GM12875 (cell line): ENCODE results near the gene RILP.
"Not testable (repeated sequence)": the region's sequence is repeated elsewhere in the genome, so short reads cannot be mapped to it uniquely, and the experiment has no call there.

Experiments used
- H3K4me3 ChIP-seq: one replicate; pipeline ENCODE4 v1.5.1; 2011; ENCODE audit warnings: low read depth, low read length, control low read depth
- TF ChIP-seq, protein P1 (sequence below): IDR thresholded peaks from 2 replicates; pipeline ENCODE4 v1.5.1; 2011; ENCODE audit warnings: low read depth, mild to moderate bottlenecking, control low read depth, inconsistent platforms, low read length, moderate library complexity, borderline replicate concordance; ENCODE audit not compliant: insufficient read depth

RILP gene

GRCh38 chr17:1653735-1654134, 4.1 kb upstream of the RILP start:
- TF ChIP-seq, protein P1, sequence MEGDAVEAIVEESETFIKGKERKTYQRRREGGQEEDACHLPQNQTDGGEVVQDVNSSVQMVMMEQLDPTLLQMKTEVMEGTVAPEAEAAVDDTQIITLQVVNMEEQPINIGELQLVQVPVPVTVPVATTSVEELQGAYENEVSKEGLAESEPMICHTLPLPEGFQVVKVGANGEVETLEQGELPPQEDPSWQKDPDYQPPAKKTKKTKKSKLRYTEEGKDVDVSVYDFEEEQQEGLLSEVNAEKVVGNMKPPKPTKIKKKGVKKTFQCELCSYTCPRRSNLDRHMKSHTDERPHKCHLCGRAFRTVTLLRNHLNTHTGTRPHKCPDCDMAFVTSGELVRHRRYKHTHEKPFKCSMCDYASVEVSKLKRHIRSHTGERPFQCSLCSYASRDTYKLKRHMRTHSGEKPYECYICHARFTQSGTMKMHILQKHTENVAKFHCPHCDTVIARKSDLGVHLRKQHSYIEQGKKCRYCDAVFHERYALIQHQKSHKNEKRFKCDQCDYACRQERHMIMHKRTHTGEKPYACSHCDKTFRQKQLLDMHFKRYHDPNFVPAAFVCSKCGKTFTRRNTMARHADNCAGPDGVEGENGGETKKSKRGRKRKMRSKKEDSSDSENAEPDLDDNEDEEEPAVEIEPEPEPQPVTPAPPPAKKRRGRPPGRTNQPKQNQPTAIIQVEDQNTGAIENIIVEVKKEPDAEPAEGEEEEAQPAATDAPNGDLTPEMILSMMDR = no peak
- no peak overlapping the region for H3K4me3 ChIP-seq

- not testable (repeated sequence) for H3K4me3 ChIP-seq
Observed at GRCh38 chr17:1652794-1653193, 3.1 kb upstream of the RILP start.

GRCh38 chr17:1651559-1651844, 1.8 kb upstream of the RILP start:
- no peak overlapping the region for H3K4me3 ChIP-seq
- TF ChIP-seq, protein P1 = no peak

DNA sequence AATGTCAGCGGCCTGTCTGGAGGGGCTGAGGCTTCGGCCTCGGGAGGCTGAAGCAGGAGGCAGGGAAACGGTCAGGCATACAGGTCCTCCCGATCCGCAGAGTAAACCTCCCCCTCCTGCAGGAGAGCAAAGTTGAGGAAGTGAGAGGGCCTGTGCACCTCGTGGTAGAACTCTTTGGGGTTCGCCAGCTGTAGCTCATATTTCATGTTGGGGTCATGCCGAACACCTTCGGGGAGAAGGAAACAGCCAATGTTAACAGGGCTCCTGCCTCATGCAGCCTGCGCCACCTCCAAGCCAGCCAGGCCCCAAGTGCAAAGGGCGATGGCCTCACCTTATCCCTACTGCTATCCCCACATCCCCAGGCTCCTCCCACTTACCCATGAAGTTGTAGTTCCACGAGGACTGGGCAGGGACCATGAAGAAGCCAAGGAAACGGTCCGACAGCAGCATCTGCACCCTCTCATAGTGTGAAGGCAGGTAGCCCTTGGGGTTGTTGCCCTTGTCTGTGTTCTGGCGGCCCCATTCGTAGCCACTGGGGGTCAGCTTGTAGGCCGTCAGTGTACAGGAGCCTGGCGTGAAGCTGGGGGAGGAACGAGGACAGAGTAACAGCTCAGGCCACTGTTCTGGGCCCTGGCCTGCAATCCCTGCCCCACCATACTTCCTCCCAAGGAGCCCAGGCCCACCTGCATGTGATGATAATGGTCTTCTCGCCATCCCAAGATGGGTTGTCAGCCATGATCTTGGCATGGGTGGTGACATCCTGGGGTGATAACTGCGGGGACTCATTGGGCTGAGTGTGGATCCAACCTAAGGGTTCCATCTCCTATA, 1.3 kb upstream of the RILP start:
- no peak overlapping the region for H3K4me3 ChIP-seq
- TF ChIP-seq, protein P1 = no peak

DNA sequence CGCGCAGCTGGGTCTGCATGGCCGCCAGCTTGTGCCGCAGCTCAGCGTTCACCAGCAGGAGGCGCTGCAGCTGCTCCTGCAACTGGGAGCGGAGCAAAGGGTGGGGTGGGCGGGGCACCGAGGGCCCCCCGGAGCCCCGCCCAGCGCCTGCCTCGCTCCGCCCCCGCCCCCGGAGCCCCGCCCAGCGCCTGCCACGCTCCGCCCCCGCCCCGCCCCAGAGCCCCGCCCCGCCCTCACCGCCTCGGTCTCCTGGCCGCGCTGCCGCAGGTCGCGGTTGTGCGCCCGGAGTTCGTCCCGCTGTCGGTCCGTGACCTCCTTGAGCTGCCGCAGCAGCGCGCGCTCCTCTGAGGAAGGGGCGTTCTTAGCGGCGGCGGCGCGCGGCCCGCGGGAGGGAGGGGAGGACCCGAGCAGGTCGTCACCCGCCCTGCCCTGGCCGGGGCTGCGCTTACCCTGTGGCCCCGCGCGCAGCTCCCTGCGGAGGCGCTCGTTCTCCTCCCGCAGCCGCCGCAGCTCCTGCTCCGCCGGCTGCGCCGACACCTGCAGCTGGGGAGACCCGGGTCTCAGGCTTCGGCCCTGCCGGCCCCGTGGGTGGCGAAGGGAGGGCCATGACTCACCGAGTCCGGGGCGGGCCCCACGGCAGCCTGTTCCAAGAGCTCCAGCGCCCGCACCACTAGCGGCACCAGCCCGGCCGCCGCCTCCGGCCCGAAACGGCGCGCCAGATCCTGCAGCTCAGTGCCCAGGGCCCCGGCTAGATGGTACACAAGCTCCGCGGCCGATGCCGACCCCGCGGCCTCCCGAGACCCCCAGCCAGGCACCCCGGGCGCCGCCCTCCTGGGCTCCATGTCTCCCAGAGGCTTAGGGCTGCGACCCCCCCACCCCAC, 463 bp downstream of the RILP start:
- peak overlapping the region; percentile 60 for H3K4me3 ChIP-seq
- TF ChIP-seq, protein P1 = peak; percentile 98

DNA sequence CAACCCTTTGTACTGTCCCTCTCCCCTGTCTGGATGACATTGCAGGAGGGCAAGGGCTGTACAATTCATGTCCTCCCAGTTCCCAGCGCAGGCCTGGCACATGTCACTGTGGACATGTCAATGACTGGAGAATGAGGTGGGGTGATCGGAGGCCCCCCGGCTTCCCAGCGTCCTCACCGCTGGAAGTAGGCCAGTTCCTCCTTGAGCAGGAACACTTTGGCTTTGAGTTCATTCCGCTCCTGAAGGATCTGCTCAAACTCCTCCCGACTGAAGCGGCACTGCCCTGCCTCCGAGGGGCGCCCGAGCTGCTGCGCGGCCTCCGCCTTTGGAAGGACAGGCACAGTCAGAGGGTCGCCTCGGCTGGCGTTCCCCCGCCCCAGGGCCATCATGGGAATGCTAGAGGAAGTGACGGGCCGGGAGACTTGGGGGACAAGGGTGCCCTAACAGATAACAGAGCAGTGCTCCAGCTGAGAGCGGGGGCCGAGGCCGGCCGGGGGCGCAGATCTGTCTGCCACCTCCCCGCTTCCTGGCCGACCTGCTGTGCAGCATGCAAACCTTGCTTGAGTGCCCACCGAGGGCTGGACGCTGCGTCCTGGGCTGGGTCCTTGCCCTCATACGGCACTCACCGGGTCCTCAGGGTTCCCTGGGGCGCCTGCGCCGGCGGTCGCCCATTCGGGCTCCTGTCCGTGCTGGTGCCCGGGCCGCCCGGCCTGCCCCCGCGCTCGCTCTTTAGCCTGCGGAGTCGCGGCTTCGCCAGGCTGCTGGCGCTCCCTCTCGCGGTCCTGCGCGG, 1.3 kb downstream of the RILP start:
- TF ChIP-seq, protein P1 = no peak
- H3K4me3 ChIP-seq = peak overlapping the region; percentile 51

DNA sequence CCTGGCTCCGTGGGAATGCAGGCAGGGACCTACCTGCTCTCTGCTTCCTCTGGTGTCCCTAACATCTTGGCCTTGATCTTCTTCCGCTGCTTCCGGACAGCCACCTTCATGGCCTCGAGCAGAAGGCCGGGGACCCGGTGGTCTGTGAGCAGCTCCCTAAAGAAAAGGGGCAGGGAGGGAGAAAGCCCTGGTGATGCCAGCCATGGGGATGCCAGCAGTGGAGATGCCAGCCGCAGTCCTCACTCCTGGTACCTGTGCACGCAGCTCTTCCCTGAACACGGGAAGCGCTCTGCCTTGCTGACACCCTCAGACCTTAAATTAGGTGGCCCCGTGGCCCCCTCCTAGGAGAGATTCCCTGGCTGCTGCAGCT, 1.9 kb downstream of the RILP start:
- no peak overlapping the region for H3K4me3 ChIP-seq
- TF ChIP-seq, protein P1 = no peak
